ENCODE results near the gene LPCAT3.

- TF ChIP-seq TARDBP (IDR thresholded peaks at IDR 0.05) (no peak), FOXK2 (IDR thresholded peaks at IDR 0.05) (no peak), SP1 (IDR thresholded peaks at IDR 0.05) (no peak), SUZ12 (IDR thresholded peaks at IDR 0.05) (no peak), ELF4 (IDR thresholded peaks at IDR 0.05) (no peak), PKNOX1 (IDR thresholded peaks at IDR 0.05) (no peak), ARNT (IDR thresholded peaks at IDR 0.05) (no peak), FOXM1 (IDR thresholded peaks at IDR 0.05; ENCODE audit: borderline replicate concordance) (no peak), BHLHE40 (IDR thresholded peaks at IDR 0.05; ENCODE audit: borderline replicate concordance) (no peak), HDGF (IDR thresholded peaks at IDR 0.05; ENCODE audit: borderline replicate concordance) (no peak), ZNF384 (IDR thresholded peaks at IDR 0.05) (no peak), NFRKB (IDR thresholded peaks at IDR 0.05) (no peak)
These were observed 42.2 kb upstream of the LPCAT3 start, which contains the start of gene C1S for GRCh38 chr12:7060353-7060954.
